HL-60 (cell line): ENCODE measurements around the gene LRRC8C.

Experiments used
- GABPA ChIP-seq: IDR thresholded peaks from 2 replicates; pipeline ENCODE4 v1.6.1; 2012; ENCODE audit warnings: low read depth
- POLR2AphosphoS5 ChIP-seq: IDR thresholded peaks from 2 replicates; pipeline ENCODE4 v1.6.1; 2012; ENCODE audit warnings: low read depth
- SPI1 ChIP-seq: IDR thresholded peaks from 2 replicates; pipeline ENCODE4 v1.6.1; 2012; ENCODE audit warnings: low read depth, mild to moderate bottlenecking, borderline replicate concordance
- TF ChIP-seq, protein P1 (sequence below): IDR thresholded peaks from one replicate; pipeline ENCODE4 v1.5.1; 2011; ENCODE audit warnings: low read length, control low read depth, inconsistent platforms; ENCODE audit not compliant: insufficient read depth
- TF ChIP-seq, protein P2 (sequence below): IDR thresholded peaks from 2 replicates; pipeline ENCODE4 v1.6.1; 2012; ENCODE audit warnings: low read depth; ENCODE audit not compliant: insufficient replicate concordance

DNA sequence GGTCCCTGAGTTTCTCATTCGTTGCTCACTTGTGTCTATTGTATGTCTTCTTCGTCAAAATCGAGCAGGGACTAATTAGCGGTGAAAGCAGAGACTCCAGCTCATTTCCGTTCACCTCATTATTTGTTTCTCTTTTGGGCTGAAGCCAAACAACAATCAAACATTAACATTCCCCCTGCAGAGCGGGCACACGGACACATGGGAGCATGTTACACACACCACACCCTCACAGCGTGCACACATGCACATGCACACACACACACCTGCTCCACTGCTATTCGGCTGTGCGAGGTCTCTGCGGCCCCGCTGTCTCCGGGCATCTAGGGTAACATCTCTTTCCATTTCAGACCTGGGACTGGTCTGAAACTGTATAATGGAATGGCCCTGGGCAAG is 129.5 kb downstream of the LRRC8C start:
- TF ChIP-seq, protein P1, sequence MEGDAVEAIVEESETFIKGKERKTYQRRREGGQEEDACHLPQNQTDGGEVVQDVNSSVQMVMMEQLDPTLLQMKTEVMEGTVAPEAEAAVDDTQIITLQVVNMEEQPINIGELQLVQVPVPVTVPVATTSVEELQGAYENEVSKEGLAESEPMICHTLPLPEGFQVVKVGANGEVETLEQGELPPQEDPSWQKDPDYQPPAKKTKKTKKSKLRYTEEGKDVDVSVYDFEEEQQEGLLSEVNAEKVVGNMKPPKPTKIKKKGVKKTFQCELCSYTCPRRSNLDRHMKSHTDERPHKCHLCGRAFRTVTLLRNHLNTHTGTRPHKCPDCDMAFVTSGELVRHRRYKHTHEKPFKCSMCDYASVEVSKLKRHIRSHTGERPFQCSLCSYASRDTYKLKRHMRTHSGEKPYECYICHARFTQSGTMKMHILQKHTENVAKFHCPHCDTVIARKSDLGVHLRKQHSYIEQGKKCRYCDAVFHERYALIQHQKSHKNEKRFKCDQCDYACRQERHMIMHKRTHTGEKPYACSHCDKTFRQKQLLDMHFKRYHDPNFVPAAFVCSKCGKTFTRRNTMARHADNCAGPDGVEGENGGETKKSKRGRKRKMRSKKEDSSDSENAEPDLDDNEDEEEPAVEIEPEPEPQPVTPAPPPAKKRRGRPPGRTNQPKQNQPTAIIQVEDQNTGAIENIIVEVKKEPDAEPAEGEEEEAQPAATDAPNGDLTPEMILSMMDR = no peak
- TF ChIP-seq, protein P2, sequence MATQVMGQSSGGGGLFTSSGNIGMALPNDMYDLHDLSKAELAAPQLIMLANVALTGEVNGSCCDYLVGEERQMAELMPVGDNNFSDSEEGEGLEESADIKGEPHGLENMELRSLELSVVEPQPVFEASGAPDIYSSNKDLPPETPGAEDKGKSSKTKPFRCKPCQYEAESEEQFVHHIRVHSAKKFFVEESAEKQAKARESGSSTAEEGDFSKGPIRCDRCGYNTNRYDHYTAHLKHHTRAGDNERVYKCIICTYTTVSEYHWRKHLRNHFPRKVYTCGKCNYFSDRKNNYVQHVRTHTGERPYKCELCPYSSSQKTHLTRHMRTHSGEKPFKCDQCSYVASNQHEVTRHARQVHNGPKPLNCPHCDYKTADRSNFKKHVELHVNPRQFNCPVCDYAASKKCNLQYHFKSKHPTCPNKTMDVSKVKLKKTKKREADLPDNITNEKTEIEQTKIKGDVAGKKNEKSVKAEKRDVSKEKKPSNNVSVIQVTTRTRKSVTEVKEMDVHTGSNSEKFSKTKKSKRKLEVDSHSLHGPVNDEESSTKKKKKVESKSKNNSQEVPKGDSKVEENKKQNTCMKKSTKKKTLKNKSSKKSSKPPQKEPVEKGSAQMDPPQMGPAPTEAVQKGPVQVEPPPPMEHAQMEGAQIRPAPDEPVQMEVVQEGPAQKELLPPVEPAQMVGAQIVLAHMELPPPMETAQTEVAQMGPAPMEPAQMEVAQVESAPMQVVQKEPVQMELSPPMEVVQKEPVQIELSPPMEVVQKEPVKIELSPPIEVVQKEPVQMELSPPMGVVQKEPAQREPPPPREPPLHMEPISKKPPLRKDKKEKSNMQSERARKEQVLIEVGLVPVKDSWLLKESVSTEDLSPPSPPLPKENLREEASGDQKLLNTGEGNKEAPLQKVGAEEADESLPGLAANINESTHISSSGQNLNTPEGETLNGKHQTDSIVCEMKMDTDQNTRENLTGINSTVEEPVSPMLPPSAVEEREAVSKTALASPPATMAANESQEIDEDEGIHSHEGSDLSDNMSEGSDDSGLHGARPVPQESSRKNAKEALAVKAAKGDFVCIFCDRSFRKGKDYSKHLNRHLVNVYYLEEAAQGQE = no peak
- TF ChIP-seq SPI1 (no peak), POLR2AphosphoS5 (no peak), GABPA (no peak)
